ENCODE measurements around the gene FRMPD4.

FRMPD4 gene

GRCh38 chrX:12315526-12315925 is 177.3 kb downstream of the FRMPD4 start:
- no peaks in the 10 kb centered on the region for H3K4me1 ChIP-seq (ENCODE audit: control insufficient read depth, insufficient read depth, low read length)
- H3K36me3 ChIP-seq (ENCODE audit: control insufficient read depth, insufficient read depth, low read length), result no peaks in the 10 kb centered on the region
- no peaks in the 10 kb centered on the region for H3K27me3 ChIP-seq (ENCODE audit: control insufficient read depth, insufficient read depth, low read length)
- no peak overlapping the region for H3K9ac ChIP-seq (ENCODE audit: low read length)
- H3K27ac ChIP-seq (ENCODE audit: low read depth, low read length), result no peak overlapping the region
- H3K4me3 ChIP-seq (ENCODE audit: low read length), result no peak overlapping the region

DNA sequence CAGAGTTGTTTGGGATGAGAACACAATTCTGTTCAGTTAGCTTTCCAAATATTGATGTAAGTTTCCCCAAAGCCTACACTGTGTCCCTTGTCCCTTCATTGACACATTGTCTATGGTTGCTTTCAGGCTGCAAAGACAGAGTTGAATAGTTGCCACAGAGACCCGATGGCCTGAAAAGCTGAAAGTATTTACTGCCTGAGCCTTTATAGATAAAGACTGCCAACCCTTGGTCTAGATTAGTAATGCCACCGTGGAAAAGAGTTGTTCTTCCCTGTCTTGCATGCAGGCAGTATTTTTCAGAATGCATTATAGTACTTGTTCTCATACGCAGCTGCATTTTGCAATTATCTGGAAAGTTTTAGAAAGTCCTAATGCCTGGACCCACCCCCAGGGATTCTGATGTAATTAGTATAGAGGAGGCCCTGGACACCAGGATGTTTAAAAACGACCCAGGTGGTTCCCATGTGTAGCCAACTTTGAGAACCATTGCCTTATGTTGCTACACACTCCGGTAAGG is 180.8 kb downstream of the FRMPD4 start:
- Histone ChIP-seq H3K4me3 (ENCODE audit: low read length) (no peak overlapping the region), H3K27me3 (ENCODE audit: control insufficient read depth, insufficient read depth, low read length) (no peaks in the 10 kb centered on the region), H3K9ac (ENCODE audit: low read length) (no peak overlapping the region), H3K4me1 (ENCODE audit: control insufficient read depth, insufficient read depth, low read length) (no peaks in the 10 kb centered on the region), H3K27ac (ENCODE audit: low read depth, low read length) (no peak overlapping the region), H3K36me3 (ENCODE audit: control insufficient read depth, insufficient read depth, low read length) (no peaks in the 10 kb centered on the region)

DNA sequence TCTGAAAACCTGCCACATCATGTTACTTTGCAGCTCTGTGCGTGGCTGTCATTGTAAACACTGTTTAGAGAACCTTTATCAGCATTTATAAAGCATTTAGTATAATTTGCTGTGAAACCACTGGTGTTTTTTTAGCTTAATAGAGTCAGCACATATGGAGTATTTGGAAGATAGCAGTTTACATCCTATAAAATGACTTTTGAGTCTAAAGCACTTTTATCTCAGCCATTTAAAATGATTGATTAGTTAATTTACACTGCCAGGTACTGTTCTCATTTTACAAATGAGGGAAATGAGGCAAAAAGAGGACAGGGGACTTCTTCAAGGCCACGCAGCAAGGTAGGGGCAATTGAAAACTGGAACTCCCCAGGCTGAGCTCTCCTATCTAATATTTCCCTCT is 181.7 kb downstream of the FRMPD4 start:
- no peaks in the 10 kb centered on the region for H3K36me3 ChIP-seq (ENCODE audit: control insufficient read depth, insufficient read depth, low read length)
- no peak overlapping the region for H3K4me3 ChIP-seq (ENCODE audit: low read length)
- no peak overlapping the region for H3K9ac ChIP-seq (ENCODE audit: low read length)
- H3K27ac ChIP-seq (ENCODE audit: low read depth, low read length), result no peak overlapping the region
- no peaks in the 10 kb centered on the region for H3K27me3 ChIP-seq (ENCODE audit: control insufficient read depth, insufficient read depth, low read length)
- no peaks in the 10 kb centered on the region for H3K4me1 ChIP-seq (ENCODE audit: control insufficient read depth, insufficient read depth, low read length)

GRCh38 chrX:12322031-12322430 is 183.8 kb downstream of the FRMPD4 start:
- H3K4me1 ChIP-seq (ENCODE audit: control insufficient read depth, insufficient read depth, low read length), result no peaks in the 10 kb centered on the region
- H3K36me3 ChIP-seq (ENCODE audit: control insufficient read depth, insufficient read depth, low read length), result no peaks in the 10 kb centered on the region
- no peak overlapping the region for H3K27ac ChIP-seq (ENCODE audit: low read depth, low read length)
- H3K9ac ChIP-seq (ENCODE audit: low read length), result no peak overlapping the region
- H3K27me3 ChIP-seq (ENCODE audit: control insufficient read depth, insufficient read depth, low read length), result no peaks in the 10 kb centered on the region
- H3K4me3 ChIP-seq (ENCODE audit: low read length), result no peak overlapping the region

DNA sequence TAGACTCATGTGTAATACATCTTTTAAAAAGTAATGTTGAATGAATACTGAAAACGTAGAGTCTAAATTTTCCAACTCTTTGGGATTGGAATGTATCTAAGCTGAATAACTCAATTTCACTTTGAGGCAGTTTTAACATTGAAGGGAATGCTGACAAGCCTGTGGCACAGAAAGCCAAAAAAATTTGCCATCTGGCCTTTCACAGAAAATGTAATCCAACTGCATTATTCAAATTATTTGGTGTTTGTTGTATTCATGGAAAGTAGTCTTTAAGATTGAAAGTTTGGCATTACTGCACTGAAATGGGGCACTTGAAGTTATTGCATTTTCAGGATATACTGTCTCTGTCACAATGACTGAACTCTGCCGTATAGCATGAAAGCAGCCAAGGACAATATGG is 186.9 kb downstream of the FRMPD4 start:
- Histone ChIP-seq H3K27ac (ENCODE audit: low read depth, low read length) (no peak overlapping the region), H3K9ac (ENCODE audit: low read length) (no peak overlapping the region), H3K4me1 (ENCODE audit: control insufficient read depth, insufficient read depth, low read length) (no peaks in the 10 kb centered on the region), H3K4me3 (ENCODE audit: low read length) (no peak overlapping the region), H3K27me3 (ENCODE audit: control insufficient read depth, insufficient read depth, low read length) (no peaks in the 10 kb centered on the region), H3K36me3 (ENCODE audit: control insufficient read depth, insufficient read depth, low read length) (no peaks in the 10 kb centered on the region)

GRCh38 chrX:12327836-12328235 is 189.6 kb downstream of the FRMPD4 start:
- no peaks in the 10 kb centered on the region for H3K4me1 ChIP-seq (ENCODE audit: control insufficient read depth, insufficient read depth, low read length)
- H3K36me3 ChIP-seq (ENCODE audit: control insufficient read depth, insufficient read depth, low read length), result no peaks in the 10 kb centered on the region
- H3K27me3 ChIP-seq (ENCODE audit: control insufficient read depth, insufficient read depth, low read length), result no peaks in the 10 kb centered on the region
- no peak overlapping the region for H3K9ac ChIP-seq (ENCODE audit: low read length)
- H3K4me3 ChIP-seq (ENCODE audit: low read length), result no peak overlapping the region
- H3K27ac ChIP-seq (ENCODE audit: low read depth, low read length), result no peak overlapping the region

GRCh38 chrX:12329476-12329875 is 191.2 kb downstream of the FRMPD4 start:
- Histone ChIP-seq H3K4me1 (ENCODE audit: control insufficient read depth, insufficient read depth, low read length) (no peaks in the 10 kb centered on the region), H3K9ac (ENCODE audit: low read length) (no peak overlapping the region), H3K27ac (ENCODE audit: low read depth, low read length) (no peak overlapping the region), H3K4me3 (ENCODE audit: low read length) (no peak overlapping the region), H3K27me3 (ENCODE audit: control insufficient read depth, insufficient read depth, low read length) (no peaks in the 10 kb centered on the region), H3K36me3 (ENCODE audit: control insufficient read depth, insufficient read depth, low read length) (no peaks in the 10 kb centered on the region)

DNA sequence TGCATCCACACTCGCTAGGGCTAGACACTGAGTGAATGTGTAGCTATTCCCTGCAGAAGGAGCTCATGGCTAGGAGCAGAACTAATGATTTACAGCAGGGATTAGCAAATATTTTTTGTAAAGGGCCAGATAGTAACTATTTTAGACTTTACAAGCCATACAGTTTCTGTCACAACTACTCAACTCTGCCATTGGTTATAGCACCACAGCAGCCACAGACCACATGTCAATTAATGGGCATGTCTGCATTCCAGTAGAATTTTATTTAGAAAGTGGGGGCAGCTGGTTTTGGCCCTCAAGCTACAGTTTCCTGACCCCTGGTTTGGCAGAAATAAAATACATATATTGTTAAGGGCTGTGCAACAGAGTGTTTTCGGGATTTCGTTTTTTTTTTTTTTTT is 192.6 kb downstream of the FRMPD4 start:
- Histone ChIP-seq H3K36me3 (ENCODE audit: control insufficient read depth, insufficient read depth, low read length) (no peaks in the 10 kb centered on the region), H3K27me3 (ENCODE audit: control insufficient read depth, insufficient read depth, low read length) (no peaks in the 10 kb centered on the region), H3K9ac (ENCODE audit: low read length) (no peak overlapping the region), H3K4me1 (ENCODE audit: control insufficient read depth, insufficient read depth, low read length) (no peaks in the 10 kb centered on the region), H3K27ac (ENCODE audit: low read depth, low read length) (no peak overlapping the region), H3K4me3 (ENCODE audit: low read length) (no peak overlapping the region)

- Histone ChIP-seq H3K27ac (ENCODE audit: low read depth, low read length) (no peak overlapping the region), H3K36me3 (ENCODE audit: control insufficient read depth, insufficient read depth, low read length) (no peaks in the 10 kb centered on the region), H3K9ac (ENCODE audit: low read length) (no peak overlapping the region), H3K4me1 (ENCODE audit: control insufficient read depth, insufficient read depth, low read length) (no peaks in the 10 kb centered on the region), H3K4me3 (ENCODE audit: low read length) (no peak overlapping the region), H3K27me3 (ENCODE audit: control insufficient read depth, insufficient read depth, low read length) (no peaks in the 10 kb centered on the region)
Measured at GRCh38 chrX:12332786-12333347, 194.6 kb downstream of the FRMPD4 start.

DNA sequence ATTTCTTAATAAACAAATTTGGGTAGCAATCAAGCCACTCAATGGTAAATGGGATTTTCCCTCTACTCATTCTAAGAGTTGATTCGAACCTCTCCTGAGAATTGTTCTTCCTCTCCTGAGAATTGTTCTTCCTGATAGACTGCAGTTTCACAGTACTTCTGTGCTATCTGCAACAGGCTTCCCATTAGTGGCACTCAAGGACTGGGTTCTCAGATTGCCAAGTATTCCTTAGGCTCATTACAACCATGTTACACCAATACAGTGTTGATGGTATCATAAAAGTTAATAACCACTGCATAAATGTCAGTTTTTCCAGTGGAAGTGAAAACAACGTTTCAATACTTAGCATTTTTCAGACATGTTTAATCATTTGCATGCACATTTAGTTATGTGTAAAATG is 201.6 kb downstream of the FRMPD4 start:
- Histone ChIP-seq H3K4me3 (ENCODE audit: low read length) (no peak overlapping the region), H3K4me1 (ENCODE audit: control insufficient read depth, insufficient read depth, low read length) (no peaks in the 10 kb centered on the region), H3K27me3 (ENCODE audit: control insufficient read depth, insufficient read depth, low read length) (no peaks in the 10 kb centered on the region), H3K9ac (ENCODE audit: low read length) (no peak overlapping the region), H3K27ac (ENCODE audit: low read depth, low read length) (no peak overlapping the region), H3K36me3 (ENCODE audit: control insufficient read depth, insufficient read depth, low read length) (no peaks in the 10 kb centered on the region)

DNA sequence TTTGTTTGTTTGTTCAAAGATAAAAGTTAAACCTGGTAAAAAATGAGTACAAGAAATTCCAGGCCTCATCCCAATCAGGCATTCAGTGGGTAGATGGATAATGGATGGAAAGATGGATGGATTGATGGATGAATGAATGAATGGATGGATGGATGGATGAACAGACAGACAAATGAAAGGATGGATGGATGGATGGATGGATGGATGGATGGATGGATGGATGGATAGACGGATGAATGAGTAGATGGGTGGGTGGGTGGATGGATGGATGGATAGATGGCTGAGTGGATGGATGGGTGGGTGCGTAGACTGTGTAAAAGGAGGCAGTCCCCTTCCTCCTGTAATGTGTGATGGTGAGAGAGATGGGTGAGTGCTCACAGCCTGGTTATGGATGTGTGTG is 206.7 kb downstream of the FRMPD4 start:
- Histone ChIP-seq H3K4me3 (ENCODE audit: low read length) (no peak overlapping the region), H3K27me3 (ENCODE audit: control insufficient read depth, insufficient read depth, low read length) (no peaks in the 10 kb centered on the region), H3K9ac (ENCODE audit: low read length) (no peak overlapping the region), H3K27ac (ENCODE audit: low read depth, low read length) (no peak overlapping the region), H3K36me3 (ENCODE audit: control insufficient read depth, insufficient read depth, low read length) (no peaks in the 10 kb centered on the region), H3K4me1 (ENCODE audit: control insufficient read depth, insufficient read depth, low read length) (no peaks in the 10 kb centered on the region)

DNA sequence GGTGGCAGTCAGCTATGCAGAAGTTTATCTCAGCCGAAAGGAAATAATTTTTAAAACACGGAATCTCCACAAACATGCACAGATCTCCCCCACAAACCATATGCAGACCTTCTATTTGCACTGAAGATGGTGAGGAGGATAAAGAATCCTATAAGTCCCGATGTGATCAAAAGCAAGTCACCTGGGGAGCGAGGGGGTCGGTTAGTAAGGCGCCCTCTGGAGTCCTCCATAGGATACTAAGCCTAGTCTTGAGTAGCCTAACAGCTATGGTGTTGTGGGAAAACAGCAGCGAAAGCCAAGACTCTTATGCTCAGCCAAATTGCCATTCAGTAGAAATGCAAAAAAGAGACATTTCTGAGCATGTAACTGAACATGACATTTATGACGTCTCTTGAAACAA is 210.9 kb downstream of the FRMPD4 start:
- Histone ChIP-seq H3K27me3 (ENCODE audit: control insufficient read depth, insufficient read depth, low read length) (no peaks in the 10 kb centered on the region), H3K36me3 (ENCODE audit: control insufficient read depth, insufficient read depth, low read length) (no peaks in the 10 kb centered on the region), H3K4me1 (ENCODE audit: control insufficient read depth, insufficient read depth, low read length) (no peaks in the 10 kb centered on the region), H3K4me3 (ENCODE audit: low read length) (no peak overlapping the region), H3K27ac (ENCODE audit: low read depth, low read length) (no peak overlapping the region), H3K9ac (ENCODE audit: low read length) (no peak overlapping the region)

GRCh38 chrX:12352922-12353321 is 214.6 kb downstream of the FRMPD4 start:
- Histone ChIP-seq H3K4me3 (ENCODE audit: low read length) (no peak overlapping the region), H3K27ac (ENCODE audit: low read depth, low read length) (no peak overlapping the region), H3K4me1 (ENCODE audit: control insufficient read depth, insufficient read depth, low read length) (no peaks in the 10 kb centered on the region), H3K36me3 (ENCODE audit: control insufficient read depth, insufficient read depth, low read length) (no peaks in the 10 kb centered on the region), H3K27me3 (ENCODE audit: control insufficient read depth, insufficient read depth, low read length) (no peaks in the 10 kb centered on the region), H3K9ac (ENCODE audit: low read length) (no peak overlapping the region)

Measured in rectal smooth muscle tissue (tissue), 1 donor.